NCI-H1092 treated with DMSO at 0.1 percent for 48 hours (cell line): Measurements from ENCODE around the gene STK26.
"Not testable (repeated sequence)": the region's sequence is repeated elsewhere in the genome, so short reads cannot be mapped to it uniquely, and the experiment has no call there.

Experiments
- DNase-seq: peaks from one replicate; lab custom pipeline; 2025; lab: John Stamatoyannopoulos, UW

The STK26 gene

DNA sequence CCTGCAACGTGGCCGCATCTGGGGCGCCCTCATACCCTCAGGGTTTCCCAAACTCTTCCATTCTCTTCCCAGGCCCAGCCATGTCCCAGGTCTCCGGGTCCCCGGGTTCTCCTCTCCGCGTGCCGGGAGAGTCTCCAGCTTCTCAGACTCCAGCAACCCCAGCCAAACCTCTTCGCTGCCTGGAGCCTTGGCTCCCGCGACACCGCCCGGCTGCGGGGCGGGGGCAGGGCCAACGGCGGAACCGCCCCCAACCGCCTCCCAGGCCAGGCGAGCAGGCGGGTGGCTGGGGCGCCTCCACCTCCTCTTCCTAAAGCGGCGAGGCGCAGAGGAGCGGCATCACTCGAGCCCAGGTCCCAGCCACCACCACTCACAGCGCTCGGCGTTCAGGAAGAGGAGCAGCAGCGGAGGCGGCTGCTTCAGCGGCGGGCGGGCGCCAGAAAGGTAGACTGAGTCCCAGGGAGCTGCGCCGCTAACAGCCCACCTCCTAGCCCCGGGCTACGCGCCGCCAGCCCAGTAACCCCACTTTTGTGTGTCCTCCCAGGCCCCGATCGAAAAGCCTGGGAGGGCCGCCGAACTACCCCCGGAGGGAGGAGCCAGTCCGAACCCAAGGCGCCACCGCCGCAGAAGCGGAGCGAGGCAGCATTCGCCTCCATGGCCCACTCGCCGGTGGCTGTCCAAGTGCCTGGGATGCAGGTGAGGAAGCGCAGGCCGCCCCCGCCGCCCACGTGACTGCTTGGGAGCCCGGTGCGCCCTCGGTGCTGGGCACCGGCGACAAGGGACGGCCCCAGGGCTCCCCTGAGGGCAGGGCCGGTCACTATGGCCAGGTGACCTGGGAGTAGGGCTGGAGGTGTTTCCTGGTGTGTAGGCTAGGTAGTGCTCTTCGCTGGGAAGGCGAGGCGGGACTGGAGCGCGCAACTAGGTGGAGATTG is at the start of gene STK26:
STK26 (plus strand) TSS at position 336 of the 929 bp plus-strand sequence; CDS start at position 652, 316 bp downstream.
- DNase-seq, result peak; percentile 8

DNA sequence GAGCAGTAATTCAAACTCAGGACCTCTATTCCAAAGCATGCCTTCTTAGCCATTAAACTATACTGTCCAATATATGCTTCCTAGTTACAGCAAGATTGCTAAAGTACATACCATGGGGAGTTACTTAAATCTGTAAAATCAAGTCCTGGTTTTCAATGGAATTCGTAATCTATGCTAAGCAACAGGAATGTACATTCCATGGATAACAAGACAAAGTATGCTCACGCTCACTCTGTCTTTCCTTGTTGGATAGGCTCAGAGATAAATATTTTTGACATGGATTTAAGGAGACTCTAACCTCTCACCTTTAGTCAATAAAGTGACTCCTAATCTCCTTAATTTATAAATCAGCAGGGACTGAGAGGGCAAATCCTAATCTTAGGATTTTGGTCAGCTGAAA is 47.3 kb upstream of the STK26 start:
- no peak for DNase-seq

DNA sequence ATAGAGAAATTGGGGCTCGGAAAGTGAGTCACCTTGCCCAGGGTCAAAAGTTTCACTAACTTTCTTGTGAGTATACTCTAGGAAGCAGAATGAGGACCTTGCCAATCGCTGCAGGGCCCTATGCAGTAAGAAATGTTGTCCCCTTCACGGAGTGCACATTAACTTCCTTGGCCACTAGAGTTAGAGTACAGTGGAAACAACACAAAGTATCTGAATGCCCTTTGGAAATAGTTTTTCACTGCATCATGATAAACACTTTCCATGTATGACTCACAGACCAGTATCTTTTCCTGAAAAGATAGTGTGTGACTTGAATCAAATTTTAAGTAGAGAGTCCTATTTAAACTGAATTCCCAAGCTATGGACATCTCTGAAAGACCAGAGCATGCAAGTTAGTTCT is 45.5 kb upstream of the STK26 start:
- no peak for DNase-seq

DNA sequence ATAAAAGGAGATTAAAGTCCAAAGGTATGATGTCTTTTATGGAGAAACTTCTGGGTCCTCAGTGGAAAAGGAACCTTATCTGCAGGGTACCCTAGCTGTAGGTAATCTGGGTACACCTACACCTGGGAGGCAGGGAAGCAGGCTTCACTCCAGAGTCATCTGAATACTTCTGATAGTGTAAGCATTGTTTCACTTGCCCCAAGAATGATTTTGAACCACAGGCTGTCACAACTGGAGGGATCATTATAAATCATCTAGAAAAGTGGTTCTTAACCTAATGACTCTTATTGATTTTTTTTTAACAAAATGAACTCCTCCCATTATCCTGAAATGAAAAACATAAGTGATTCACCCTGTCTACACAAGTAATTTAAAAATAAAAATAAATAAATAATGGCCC is 44.0 kb upstream of the STK26 start:
- no peak for DNase-seq

DNA sequence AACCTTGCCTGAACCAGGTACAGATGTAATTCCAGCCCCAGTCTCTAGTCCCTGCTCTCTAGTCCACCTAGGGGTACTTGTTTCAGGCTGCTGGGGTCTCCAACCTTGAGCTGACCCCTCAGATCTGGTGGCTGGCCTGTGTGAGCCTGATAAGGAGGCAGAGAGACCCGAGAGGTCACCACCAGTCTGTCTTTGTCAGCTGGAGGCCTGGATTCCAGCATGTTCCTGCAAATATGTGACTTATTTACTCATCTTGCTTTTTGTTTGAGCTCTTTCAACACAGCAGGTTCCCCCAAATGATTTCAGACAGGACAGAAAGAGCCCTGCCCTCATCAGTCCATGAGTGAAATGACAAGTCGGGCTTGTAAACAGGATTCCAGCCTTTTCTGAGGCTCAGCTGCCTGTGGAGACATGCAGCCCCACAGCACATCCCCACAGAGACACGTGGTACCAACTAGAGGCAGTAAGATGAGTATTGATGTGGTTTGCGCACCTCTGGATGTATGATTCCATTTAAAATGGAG is 37.5 kb upstream of the STK26 start:
- no peak for DNase-seq

DNA sequence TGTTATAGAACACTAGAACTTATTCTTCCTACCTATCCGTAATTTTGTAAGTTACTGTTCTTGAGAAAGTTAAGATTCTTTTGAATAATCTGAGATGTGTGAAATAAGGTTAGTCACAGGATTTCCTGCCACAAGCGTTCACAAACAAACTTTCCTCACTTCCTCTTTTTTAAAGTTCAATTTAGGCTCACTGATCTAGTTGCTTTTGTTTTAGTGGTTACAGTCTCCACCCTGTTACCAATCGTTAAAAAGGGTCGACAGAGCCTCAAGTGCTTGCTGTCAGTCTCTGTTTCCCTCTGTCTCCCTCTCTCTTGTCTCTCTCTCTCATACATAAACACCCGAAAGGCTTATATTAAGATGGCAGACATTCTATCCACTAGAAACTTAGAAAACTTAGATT is 35.9 kb upstream of the STK26 start:
- no peak for DNase-seq

DNA sequence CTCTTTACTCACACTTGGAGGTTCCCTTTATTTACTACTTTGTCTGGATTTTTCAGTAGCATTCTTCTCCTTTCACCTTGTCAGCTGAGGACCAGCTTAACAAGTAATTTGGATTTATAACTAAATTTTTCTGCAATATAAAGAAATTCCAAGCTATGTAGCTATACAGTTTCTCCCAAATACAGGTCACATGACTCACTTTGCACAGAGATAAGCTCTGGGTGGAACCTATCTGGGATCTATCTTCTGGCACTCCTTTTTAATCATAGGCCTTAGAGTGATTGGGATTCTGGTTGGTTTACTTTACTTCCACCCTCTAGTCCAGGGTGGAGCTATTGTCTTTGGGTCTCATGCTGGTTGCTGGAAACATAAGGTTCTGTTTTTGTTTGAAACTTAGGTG is 34.9 kb upstream of the STK26 start:
- no peak for DNase-seq

DNA sequence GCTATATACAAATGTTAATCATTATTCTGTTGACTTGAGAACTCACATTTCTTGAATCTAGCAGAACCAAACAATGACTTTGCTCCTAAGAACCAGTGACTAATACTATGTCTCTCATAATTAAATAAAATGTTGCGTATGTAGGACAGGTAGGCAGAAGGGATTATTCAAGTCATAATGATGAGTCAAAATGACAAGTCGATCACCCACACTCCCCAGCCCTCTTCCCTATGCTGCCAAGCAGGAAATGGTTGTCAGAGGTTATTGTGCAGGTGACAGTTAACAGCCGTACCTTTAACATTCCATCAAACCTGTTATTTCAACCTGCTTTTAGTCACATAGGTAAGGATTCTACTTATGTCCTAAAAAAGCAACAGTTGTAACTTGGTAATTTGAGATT is 22.0 kb upstream of the STK26 start:
- no peak for DNase-seq

DNA sequence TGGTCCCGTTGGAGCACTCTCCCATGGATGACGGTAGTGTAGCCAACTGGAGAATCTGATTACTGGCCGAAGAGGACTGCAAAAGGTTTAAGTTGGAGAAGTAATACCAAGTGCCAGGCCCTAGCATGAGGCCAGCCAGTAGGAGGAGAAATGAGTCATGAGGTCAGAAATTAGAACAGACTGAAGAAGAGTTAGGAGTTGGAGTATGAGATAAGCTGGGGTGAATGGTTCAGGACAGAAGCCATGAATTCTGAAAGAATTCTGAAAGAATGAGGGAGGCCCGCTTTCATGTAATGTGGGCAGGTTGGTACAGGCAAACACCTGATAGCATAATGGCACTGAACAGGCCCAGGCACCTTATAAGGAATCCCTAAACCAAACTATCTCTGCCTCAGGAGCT is 18.4 kb upstream of the STK26 start:
- no peak for DNase-seq

DNA sequence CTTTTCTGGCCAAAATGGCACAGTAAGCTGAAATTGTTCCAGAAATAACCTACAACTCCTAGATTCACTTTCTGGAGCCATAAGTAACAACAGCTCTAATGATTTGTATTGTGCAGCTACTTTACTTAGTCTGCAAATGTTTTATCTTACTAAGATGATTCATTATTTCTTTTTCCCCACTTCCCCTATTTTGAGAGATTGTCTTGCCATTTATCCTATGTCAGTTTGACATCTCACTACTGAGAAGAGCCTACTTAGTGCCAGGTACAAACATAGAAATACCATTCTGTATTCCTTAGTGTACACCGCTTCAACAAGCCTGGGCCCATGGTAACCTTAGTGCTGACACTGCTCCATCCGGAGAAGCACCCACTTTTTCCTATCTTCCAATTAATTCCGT is 13.8 kb upstream of the STK26 start:
- DNase-seq, result no peak

DNA sequence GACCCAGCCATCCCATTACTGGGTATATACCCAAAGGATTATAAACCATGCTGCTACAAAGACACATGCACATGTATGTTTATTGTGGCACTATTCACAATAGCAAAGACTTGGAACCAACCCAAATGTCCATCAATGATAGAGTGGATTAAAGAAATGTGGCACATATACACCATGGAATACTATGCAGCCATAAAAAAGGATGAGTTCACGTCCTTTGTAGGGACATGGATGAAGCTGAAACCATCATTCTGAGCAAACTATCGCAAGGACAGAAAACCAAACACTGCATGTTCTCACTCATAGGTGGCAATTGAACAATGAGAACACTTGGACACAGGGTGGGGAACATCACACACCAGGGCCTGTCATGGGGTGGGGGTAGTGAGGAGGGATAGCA is 12.9 kb upstream of the STK26 start:
- not testable (repeated sequence) for DNase-seq

DNA sequence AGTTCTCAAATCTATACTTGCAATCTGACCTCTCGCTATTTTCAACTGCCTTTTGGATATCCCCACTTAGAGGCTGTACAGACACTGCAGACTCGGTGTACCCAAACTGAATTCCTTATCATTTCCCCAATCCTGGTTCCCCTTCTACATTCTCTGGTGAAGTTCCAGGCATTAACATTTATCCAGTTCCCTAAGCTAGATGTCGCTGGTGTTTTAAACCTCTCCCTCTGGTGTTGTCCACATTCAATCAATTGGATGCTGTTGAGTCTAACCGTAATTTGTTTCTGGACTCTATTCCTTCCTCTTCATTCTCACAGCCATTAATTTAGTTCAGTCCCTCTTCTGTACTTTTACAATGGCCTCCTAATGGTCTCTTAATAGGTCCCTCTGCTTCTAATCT is 7.2 kb upstream of the STK26 start:
- DNase-seq, result no peak

DNA sequence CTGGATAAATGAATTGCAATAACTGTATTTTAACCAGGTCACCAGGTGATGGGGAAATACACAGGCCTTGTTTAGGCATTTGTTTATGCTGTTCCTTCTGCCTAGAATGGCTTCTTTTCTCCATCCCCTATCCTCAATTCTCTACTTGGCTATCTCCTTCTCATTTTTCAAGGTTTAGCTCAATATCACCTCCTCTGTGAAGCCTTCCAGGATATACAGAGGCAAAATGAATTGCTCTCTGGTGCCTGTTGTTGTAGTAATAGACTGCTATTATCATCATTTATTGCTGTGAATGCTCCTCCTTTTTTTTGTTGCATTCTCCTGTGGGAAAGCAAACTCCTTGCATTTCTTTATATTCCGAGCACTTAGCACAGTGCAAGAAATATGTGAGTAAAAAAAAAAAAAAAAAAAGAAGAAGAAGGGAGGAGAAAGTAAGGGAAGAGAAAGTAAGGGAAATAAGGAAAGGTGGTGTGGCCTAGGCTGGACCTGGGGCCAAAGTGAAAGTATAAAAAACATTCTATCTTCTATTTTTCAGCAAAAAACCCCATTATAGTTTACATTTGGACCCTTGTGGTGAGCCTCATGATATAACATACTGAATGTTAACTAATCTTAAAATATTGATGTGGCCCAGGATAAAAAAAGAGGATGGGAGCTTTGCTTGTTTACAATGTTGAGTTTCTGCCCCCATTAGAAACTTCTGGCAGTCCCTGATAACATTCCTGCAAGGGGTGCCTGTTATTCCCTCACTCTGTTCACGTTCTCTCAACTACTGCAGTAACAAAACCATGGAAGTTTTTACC is 6.3 kb upstream of the STK26 start:
- no peak for DNase-seq

DNA sequence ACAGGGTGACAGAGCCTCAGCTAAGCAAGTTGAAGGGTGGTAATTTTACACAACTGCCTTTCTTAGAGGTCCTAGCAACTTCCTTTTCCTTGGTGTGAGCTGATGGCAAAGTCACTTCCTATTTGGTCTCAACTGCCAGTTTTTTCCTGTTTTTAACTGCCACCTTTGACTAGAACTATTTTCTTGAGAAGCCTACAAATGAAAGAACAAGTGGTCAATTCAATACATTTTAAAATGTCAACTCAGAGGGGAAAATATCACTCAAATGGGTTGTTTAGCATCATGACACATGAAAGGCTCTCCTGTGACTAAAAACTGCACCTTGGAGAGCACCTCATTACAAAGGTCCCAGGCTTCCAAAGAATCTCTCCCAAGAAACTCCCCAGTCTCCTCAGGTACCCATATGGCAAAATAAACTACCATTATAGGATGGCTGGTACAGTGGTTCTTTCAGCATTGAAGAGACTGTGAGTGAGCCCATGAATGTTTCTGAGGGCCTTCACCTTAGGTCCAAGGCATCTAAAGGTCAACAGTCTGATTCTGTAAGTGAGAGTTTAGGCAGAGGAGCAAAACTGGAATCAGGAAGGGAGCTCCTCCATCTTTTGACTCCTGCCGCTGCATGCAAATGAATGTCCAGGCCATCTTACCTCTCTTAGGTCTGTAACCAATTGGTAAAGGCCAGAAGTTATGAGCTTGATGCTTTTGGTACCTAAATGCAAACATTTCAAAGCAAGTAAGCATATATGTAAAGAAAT is 5.5 kb upstream of the STK26 start:
- DNase-seq, result no peak

DNA sequence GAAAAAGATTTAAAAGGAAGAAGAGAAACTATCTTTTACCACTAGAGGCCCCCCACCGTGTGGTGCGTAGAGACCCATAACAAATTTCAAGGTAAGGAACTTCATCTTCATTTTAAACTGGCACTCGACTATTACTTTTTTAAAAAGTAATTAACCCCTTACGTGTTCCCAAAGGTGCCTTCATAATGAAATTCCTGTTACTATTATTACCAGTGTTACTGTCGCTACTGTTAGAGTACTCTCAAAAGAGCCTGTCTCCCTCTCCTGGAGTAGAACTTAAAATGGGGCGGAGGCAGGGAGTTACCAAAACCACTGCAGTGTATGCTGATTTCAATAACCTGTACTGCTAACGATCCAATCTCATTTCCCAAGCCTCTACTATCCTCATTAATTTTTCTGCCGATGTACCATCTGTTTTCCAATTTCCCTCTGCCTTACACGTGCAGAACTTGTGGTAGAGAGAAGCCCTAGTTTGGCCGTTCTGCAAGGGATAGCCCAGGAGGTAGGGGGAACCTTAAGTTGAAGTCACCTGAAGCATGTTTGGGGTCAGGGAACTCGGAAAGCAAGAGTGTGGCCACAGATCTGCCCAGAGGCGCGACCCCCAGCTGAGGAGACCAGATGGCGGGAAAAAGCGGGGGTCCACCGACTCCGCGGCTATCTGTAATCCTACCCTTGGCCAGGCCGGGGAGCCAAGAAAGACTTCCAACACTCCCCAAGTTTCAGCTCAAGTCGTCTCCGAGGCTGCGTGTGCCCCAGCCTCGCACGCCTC is 720 bp upstream of the STK26 start:
- no peak for DNase-seq

DNA sequence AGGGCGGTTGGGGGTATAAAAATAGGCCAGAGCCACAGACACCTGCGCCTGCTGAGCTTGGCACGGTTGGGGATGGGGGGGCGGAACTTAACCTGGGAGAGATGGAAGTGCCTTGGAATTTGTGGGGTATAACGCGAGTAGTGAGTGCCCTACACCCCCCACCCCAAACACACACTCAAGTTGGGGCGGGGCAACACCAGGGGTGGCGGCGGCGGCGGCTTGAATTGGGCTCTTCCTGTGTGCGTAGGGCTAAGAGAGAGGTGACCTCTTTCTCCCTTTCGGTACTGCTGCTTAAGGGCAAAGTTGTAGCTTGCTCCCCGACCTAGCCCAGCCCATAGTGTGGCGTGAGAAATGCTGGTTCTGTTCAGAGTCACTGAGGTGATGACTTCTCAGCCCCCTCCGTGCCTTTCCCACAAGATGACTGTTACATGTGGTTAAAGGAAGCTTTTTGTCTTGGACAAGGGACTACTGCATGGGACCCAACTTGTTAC is 839 bp downstream of the STK26 start:
- DNase-seq, result no peak

DNA sequence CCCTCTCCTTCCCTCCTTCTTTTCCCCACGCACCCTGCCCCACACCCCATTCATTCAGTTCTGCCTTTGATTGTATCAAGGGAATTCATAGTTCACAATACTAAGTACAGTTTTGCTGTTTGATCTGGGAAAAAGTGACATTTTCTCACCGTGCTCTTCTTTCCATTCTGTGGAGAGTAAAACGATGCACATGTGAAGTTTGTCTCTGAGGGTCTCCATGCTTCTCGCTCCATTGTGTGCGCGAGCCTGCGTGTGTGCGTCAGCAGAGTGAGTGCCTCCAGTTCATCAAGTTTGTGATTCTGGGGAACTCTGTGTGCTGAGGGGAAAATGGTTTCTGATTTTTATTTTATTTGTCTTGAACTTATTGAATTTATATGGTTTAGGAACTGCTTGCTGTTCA is 1.9 kb downstream of the STK26 start:
- DNase-seq, result no peak

DNA sequence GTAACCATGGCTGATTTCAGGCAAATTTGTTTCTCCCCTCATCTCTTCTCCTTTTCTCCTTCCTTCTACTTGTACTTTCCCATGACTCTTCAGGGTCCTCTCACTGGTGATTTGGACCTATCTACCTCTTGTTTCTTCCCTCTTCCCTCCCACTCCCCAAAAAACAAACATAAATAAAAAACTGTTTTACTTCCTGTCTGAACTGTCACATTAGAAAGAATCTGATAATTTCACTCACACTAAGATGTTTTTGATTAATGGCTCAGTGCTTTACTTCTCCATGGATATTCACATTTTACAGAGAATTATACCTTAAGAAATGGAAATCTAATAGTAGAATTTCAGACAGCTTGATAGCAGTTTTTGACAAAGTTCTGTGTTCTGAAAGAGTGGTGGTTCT is 7.2 kb downstream of the STK26 start:
- no peak for DNase-seq

DNA sequence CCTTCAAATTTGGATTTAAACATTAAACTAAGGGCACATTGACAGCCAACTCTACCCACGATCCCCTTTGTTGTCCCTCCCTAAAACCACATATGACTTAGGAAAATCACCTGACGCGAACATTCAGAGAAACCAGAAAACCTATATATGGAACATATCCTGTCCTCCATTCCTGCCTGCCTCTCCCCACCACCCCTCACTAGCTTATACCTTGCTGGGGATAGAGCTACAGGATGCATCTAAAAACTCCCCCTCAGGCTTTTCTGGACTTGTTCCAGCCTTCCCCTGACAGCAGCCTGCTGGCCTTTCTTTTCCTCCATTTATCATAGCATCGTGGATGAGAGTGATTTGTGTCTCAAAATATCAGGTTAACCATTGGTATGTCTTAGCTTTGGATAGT is 8.8 kb downstream of the STK26 start:
- DNase-seq, result no peak

DNA sequence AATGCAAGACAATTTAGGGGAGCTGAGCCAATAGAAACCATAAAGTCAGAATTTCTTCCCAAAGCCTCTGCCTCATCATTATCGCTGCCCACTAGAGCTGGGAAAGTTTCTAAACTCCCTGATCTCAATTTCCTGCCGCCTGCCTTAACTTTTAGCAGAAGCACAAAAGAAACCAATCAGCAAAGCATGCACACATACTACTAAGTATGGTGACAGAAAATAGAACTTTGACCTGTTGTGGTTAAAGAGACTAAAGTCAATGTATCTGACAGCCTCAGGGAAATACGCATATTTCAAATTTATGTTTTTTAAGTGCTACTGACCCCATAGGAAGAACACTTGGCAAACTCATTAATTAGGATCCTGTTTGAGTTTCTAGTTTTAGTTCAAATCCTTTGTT is 10.1 kb downstream of the STK26 start:
- no peak for DNase-seq

DNA sequence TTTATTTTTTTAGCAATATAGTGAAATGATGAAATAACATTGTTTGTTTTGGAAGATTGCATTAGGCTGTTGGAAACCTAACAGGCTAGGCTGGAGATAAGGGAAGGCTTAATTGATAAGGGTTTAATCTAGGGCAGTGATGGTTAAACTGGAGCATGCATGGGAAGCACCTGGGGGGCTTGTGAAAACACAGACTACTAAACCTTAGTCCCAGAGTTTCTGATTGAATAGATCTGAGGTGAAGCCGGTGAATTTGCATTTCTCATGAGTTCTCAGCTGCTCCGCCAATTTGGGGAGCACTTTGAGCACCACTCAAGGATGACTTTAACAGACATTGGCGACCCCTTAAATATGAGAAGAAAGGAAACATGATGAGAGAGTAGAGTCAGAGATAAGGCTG is 11.5 kb downstream of the STK26 start:
- DNase-seq, result no peak
